WTC11 (cell line): ENCODE data around the gene TRNT1. TPM values are rescaled to one million over a fixed set of nuclear protein-coding genes. Genes with fewer than 3 reads are reported as not detected.

Experiments
- ATAC-seq: fragments of 200-7000 bp; cut with Tn5 transposase; 2 replicates; pipeline ENCODE4 v1.10.0; 2021; ENCODE audit warnings: mild to moderate bottlenecking, moderate library complexity
- CTCF ChIA-PET: fragments of 300-600 bp; sonication (Branson Sonifier 250); formaldehyde crosslinking; loops from one replicate; lab custom pipeline; 2021; ENCODE audit warnings: antibody characterized with exemption; lab: Charles Lee
- POLR2A ChIA-PET: fragments of 350-600 bp; sonication (Branson Sonifier 250); formaldehyde crosslinking; loops from one replicate; lab custom pipeline; 2021; ENCODE audit warnings: antibody characterized with exemption; lab: Charles Lee
- DNase-seq: peaks from one replicate; pipeline ENCODE4 v3.0.0; 2021; ENCODE audit warnings: low spot score
- H3K27ac Mint-ChIP-seq: 2 replicates; pipeline ENCODE4 v1.8.0; 2021; ENCODE audit warnings: mixed read lengths
- H3K27me3 Mint-ChIP-seq: 2 replicates; pipeline ENCODE4 v1.8.0; 2021; ENCODE audit warnings: low read depth, mild to moderate bottlenecking, moderate library complexity, mixed read lengths
- H3K36me3 Mint-ChIP-seq: 2 replicates; pipeline ENCODE4 v1.8.0; 2021; ENCODE audit warnings: mixed read lengths
- H3K4me1 Mint-ChIP-seq: 2 replicates; pipeline ENCODE4 v1.8.0; 2022; ENCODE audit warnings: mixed read lengths
- H3K4me3 Mint-ChIP-seq: 2 replicates; pipeline ENCODE4 v1.8.0; 2021; ENCODE audit warnings: mild to moderate bottlenecking, moderate library complexity, mixed read lengths
- H3K9me3 Mint-ChIP-seq: 2 replicates; pipeline ENCODE4 v1.8.0; 2021; ENCODE audit warnings: mixed read lengths
- FOXP1 ChIP-seq: sonication (generic); formaldehyde crosslinking; IDR thresholded peaks from 2 replicates; pipeline ENCODE4 v1.8.0; 2022; ENCODE audit warnings: missing genetic modification reagents, mild to moderate bottlenecking, moderate library complexity, borderline replicate concordance
- MYBL2 ChIP-seq: sonication (generic); formaldehyde crosslinking; IDR thresholded peaks from 2 replicates; pipeline ENCODE4 v1.8.1; 2023; ENCODE audit warnings: mild to moderate bottlenecking, moderate library complexity, missing genetic modification reagents
- TP53 ChIP-seq: sonication (generic); formaldehyde crosslinking; IDR thresholded peaks from 2 replicates; pipeline ENCODE4 v1.8.1; 2023; ENCODE audit warnings: mild to moderate bottlenecking, missing genetic modification reagents
- ZNF121 ChIP-seq: sonication (generic); formaldehyde crosslinking; IDR thresholded peaks from 2 replicates; pipeline ENCODE4 v1.8.0; 2023; ENCODE audit warnings: missing genetic modification reagents
- ZNF317 ChIP-seq: sonication (generic); formaldehyde crosslinking; IDR thresholded peaks from 2 replicates; pipeline ENCODE4 v1.8.1; 2023; ENCODE audit warnings: low read depth, mild to moderate bottlenecking, moderate library complexity, missing genetic modification reagents, borderline replicate concordance
- total RNA-seq: library from RNA; stranded (reverse); gene quantifications from 3 replicates; pipeline ENCODE4 v1.2.3, GENCODE V29; 2021
- TF ChIP-seq, protein P1 (sequence below): sonication (generic); formaldehyde crosslinking; IDR thresholded peaks from 2 replicates; pipeline ENCODE4 v1.8.0; 2022; ENCODE audit warnings: mild to moderate bottlenecking, missing genetic modification reagents
- TF ChIP-seq, protein P2 (sequence below): fragments of 250-450 bp; sonication (Bioruptor Pico); IDR thresholded peaks from 2 replicates; pipeline ENCODE4 v1.8.0; 2021; ENCODE audit warnings: mild to moderate bottlenecking
- TF ChIP-seq, protein P3 (sequence below): sonication (generic); formaldehyde crosslinking; IDR thresholded peaks from 2 replicates; pipeline ENCODE4 v1.8.1; 2022; ENCODE audit warnings: low read depth, mild to moderate bottlenecking, moderate library complexity, missing genetic modification reagents, borderline replicate concordance
- TF ChIP-seq, protein P4 (sequence below): sonication (generic); formaldehyde crosslinking; conservative IDR thresholded peaks from 2 replicates; pipeline ENCODE4 v1.8.1; 2023; ENCODE audit warnings: mild to moderate bottlenecking, low read depth, missing genetic modification reagents, moderate library complexity
- TF ChIP-seq, protein P5 (sequence below): sonication (generic); formaldehyde crosslinking; IDR thresholded peaks from 2 replicates; pipeline ENCODE4 v1.8.0; 2022; ENCODE audit warnings: mild to moderate bottlenecking, missing genetic modification reagents
- TF ChIP-seq, protein P6 (sequence below): sonication (generic); formaldehyde crosslinking; IDR thresholded peaks from 2 replicates; pipeline ENCODE4 v1.8.1; 2022; ENCODE audit warnings: mild to moderate bottlenecking, moderate library complexity, missing genetic modification reagents
- TF ChIP-seq, protein P7 (sequence below): sonication (generic); formaldehyde crosslinking; conservative IDR thresholded peaks from 2 replicates; pipeline ENCODE4 v1.8.1; 2022; ENCODE audit warnings: mild to moderate bottlenecking, missing genetic modification reagents
- TF ChIP-seq, protein P8 (sequence below): fragments of 250-450 bp; sonication (Bioruptor Pico); IDR thresholded peaks from 2 replicates; pipeline ENCODE4 v1.9.0; 2021; ENCODE audit warnings: mild to moderate bottlenecking, borderline replicate concordance

The TRNT1 gene
- total RNA-seq, 1 experiment from 2014 or later, result 18.8 TPM

DNA sequence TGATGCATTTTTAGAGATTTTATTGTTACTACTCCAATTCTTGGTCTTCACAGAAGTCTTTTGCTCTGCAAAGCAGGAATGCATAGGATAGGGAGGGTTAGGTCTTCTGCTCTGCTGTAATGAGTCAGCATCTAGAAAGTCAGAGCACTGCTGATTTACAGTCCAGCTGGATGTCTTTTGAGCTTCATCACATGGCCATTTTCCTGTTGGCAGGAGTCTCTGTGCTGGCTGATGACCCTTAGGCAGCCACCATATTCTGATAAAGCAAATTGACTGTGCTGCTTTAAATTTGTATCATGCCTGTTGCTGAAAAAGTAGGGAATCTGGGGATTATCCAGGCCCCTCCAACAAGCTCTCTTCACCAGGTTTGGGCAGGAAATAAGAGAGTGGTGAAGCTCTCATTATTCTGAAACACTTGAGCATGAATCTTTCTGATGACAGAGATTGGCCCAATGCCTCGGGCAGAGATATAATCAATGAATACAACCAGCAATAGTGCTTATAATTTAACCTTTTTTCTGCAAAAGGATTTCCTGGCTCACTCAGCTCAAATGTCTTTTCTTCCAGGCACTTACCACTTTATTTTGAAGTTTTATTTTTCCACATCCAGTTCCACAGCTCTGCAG lies 62.5 kb downstream of the TRNT1 start:
- H3K4me3 Mint-ChIP-seq, result no peak overlapping the region
- ChIA-PET POLR2A (no interaction called here), CTCF (no interaction called here)
- H3K36me3 Mint-ChIP-seq, result peaks cover 11% of the 10 kb centered on the region
- no peak for ATAC-seq
- DNase-seq, result no peak
- no peak overlapping the region for H3K27ac Mint-ChIP-seq
- TF ChIP-seq TP53 (CRISPR knock-in tag) (no peak), FOXP1 (CRISPR knock-in tag) (no peak)
- TF ChIP-seq, protein P1, sequence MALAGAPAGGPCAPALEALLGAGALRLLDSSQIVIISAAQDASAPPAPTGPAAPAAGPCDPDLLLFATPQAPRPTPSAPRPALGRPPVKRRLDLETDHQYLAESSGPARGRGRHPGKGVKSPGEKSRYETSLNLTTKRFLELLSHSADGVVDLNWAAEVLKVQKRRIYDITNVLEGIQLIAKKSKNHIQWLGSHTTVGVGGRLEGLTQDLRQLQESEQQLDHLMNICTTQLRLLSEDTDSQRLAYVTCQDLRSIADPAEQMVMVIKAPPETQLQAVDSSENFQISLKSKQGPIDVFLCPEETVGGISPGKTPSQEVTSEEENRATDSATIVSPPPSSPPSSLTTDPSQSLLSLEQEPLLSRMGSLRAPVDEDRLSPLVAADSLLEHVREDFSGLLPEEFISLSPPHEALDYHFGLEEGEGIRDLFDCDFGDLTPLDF (CRISPR knock-in tag), result no peak
- TF ChIP-seq, protein P2, sequence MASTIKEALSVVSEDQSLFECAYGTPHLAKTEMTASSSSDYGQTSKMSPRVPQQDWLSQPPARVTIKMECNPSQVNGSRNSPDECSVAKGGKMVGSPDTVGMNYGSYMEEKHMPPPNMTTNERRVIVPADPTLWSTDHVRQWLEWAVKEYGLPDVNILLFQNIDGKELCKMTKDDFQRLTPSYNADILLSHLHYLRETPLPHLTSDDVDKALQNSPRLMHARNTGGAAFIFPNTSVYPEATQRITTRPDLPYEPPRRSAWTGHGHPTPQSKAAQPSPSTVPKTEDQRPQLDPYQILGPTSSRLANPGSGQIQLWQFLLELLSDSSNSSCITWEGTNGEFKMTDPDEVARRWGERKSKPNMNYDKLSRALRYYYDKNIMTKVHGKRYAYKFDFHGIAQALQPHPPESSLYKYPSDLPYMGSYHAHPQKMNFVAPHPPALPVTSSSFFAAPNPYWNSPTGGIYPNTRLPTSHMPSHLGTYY (CRISPR knock-in tag), result no peak
- TF ChIP-seq, protein P3, sequence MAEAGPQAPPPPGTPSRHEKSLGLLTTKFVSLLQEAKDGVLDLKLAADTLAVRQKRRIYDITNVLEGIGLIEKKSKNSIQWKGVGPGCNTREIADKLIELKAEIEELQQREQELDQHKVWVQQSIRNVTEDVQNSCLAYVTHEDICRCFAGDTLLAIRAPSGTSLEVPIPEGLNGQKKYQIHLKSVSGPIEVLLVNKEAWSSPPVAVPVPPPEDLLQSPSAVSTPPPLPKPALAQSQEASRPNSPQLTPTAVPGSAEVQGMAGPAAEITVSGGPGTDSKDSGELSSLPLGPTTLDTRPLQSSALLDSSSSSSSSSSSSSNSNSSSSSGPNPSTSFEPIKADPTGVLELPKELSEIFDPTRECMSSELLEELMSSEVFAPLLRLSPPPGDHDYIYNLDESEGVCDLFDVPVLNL (CRISPR knock-in tag), result no peak
- TF ChIP-seq, protein P4, sequence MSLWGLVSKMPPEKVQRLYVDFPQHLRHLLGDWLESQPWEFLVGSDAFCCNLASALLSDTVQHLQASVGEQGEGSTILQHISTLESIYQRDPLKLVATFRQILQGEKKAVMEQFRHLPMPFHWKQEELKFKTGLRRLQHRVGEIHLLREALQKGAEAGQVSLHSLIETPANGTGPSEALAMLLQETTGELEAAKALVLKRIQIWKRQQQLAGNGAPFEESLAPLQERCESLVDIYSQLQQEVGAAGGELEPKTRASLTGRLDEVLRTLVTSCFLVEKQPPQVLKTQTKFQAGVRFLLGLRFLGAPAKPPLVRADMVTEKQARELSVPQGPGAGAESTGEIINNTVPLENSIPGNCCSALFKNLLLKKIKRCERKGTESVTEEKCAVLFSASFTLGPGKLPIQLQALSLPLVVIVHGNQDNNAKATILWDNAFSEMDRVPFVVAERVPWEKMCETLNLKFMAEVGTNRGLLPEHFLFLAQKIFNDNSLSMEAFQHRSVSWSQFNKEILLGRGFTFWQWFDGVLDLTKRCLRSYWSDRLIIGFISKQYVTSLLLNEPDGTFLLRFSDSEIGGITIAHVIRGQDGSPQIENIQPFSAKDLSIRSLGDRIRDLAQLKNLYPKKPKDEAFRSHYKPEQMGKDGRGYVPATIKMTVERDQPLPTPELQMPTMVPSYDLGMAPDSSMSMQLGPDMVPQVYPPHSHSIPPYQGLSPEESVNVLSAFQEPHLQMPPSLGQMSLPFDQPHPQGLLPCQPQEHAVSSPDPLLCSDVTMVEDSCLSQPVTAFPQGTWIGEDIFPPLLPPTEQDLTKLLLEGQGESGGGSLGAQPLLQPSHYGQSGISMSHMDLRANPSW (CRISPR knock-in tag), result no peak
- peaks cover 17% of the 10 kb centered on the region for H3K27me3 Mint-ChIP-seq
- peaks cover 52% of the 10 kb centered on the region for H3K9me3 Mint-ChIP-seq
- no peaks in the 10 kb centered on the region for H3K4me1 Mint-ChIP-seq

DNA sequence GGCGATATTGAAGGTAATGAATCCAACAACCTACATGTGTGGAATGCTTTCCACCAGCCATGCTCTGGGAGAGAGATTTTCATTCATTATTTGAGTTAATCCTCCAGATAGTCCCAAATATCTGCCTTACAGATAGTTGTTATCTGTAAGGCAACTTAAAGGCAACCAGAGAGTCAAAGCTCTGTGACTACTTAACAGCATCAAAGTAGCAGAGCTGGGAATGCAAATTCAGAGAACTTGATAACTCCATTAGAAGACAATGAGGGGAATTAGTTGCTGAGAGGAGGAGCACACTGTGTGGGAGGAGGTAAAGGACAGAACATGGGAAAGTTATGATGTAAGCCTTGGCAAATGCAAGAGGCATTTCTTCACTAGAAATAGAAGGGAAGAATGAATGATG lies 63.2 kb downstream of the TRNT1 start:
- CTCF ChIA-PET, result interaction anchor here (0.6 kb wide), 1 partner anchor 509 kb away, joined by 3 read pairs; no protein-coding TSS in a partner anchor
- DNase-seq (no peak), ATAC-seq (no peak)
- Mint-ChIP-seq H3K9me3 (peaks cover 46% of the 10 kb centered on the region), H3K4me3 (no peak overlapping the region), H3K27me3 (peaks cover 16% of the 10 kb centered on the region), H3K36me3 (peaks cover 11% of the 10 kb centered on the region), H3K4me1 (no peaks in the 10 kb centered on the region), H3K27ac (no peak overlapping the region)
- TF ChIP-seq, protein P5, sequence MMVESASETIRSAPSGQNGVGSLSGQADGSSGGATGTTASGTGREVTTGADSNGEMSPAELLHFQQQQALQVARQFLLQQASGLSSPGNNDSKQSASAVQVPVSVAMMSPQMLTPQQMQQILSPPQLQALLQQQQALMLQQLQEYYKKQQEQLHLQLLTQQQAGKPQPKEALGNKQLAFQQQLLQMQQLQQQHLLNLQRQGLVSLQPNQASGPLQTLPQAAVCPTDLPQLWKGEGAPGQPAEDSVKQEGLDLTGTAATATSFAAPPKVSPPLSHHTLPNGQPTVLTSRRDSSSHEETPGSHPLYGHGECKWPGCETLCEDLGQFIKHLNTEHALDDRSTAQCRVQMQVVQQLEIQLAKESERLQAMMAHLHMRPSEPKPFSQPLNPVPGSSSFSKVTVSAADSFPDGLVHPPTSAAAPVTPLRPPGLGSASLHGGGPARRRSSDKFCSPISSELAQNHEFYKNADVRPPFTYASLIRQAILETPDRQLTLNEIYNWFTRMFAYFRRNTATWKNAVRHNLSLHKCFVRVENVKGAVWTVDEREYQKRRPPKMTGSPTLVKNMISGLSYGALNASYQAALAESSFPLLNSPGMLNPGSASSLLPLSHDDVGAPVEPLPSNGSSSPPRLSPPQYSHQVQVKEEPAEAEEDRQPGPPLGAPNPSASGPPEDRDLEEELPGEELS (CRISPR knock-in tag), result no peak
- TF ChIP-seq, protein P6, sequence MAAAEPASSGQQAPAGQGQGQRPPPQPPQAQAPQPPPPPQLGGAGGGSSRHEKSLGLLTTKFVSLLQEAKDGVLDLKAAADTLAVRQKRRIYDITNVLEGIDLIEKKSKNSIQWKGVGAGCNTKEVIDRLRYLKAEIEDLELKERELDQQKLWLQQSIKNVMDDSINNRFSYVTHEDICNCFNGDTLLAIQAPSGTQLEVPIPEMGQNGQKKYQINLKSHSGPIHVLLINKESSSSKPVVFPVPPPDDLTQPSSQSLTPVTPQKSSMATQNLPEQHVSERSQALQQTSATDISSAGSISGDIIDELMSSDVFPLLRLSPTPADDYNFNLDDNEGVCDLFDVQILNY, result no peak
- TF ChIP-seq ZNF121 (CRISPR knock-in tag) (no peak), ZNF317 (no peak), MYBL2 (CRISPR knock-in tag) (no peak)
- TF ChIP-seq, protein P7, sequence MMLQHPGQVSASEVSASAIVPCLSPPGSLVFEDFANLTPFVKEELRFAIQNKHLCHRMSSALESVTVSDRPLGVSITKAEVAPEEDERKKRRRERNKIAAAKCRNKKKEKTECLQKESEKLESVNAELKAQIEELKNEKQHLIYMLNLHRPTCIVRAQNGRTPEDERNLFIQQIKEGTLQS (CRISPR knock-in tag), result no peak
- TF ChIP-seq, protein P8, sequence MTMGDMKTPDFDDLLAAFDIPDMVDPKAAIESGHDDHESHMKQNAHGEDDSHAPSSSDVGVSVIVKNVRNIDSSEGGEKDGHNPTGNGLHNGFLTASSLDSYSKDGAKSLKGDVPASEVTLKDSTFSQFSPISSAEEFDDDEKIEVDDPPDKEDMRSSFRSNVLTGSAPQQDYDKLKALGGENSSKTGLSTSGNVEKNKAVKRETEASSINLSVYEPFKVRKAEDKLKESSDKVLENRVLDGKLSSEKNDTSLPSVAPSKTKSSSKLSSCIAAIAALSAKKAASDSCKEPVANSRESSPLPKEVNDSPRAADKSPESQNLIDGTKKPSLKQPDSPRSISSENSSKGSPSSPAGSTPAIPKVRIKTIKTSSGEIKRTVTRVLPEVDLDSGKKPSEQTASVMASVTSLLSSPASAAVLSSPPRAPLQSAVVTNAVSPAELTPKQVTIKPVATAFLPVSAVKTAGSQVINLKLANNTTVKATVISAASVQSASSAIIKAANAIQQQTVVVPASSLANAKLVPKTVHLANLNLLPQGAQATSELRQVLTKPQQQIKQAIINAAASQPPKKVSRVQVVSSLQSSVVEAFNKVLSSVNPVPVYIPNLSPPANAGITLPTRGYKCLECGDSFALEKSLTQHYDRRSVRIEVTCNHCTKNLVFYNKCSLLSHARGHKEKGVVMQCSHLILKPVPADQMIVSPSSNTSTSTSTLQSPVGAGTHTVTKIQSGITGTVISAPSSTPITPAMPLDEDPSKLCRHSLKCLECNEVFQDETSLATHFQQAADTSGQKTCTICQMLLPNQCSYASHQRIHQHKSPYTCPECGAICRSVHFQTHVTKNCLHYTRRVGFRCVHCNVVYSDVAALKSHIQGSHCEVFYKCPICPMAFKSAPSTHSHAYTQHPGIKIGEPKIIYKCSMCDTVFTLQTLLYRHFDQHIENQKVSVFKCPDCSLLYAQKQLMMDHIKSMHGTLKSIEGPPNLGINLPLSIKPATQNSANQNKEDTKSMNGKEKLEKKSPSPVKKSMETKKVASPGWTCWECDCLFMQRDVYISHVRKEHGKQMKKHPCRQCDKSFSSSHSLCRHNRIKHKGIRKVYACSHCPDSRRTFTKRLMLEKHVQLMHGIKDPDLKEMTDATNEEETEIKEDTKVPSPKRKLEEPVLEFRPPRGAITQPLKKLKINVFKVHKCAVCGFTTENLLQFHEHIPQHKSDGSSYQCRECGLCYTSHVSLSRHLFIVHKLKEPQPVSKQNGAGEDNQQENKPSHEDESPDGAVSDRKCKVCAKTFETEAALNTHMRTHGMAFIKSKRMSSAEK, result no peak
- POLR2A ChIA-PET, result no interaction called here
